ENCODE data around the gene ADK. TPM values are rescaled to one million over a fixed set of nuclear protein-coding genes. Genes with fewer than 3 reads are reported as not detected.
"Not testable (repeated sequence)": the region's sequence is repeated elsewhere in the genome, so short reads cannot be mapped to it uniquely, and the experiment has no call there.

The ADK gene
- polyA plus RNA-seq, 1 experiment, result 41.9 TPM

GRCh38 chr10:74548676-74549075 lies 397.7 kb downstream of the ADK start:
- H3K4me3 ChIP-seq (ENCODE audit: low read depth, low read length), result no peak overlapping the region
- H3K27ac ChIP-seq (ENCODE audit: low read depth, low read length), result no peak overlapping the region
- no peaks in the 10 kb centered on the region for H3K9me3 ChIP-seq (ENCODE audit: control insufficient read depth, insufficient read depth, low read length)
- H3K27me3 ChIP-seq (ENCODE audit: control insufficient read depth, insufficient read depth, low read length), result no peaks in the 10 kb centered on the region
- POLR2A ChIA-PET, result no interaction called here
- TF ChIP-seq CTCF (IDR thresholded peaks at IDR 0.05; ENCODE audit: low read depth, low read length), result no peak
- CTCF ChIA-PET, result no interaction called here
- no peak for DNase-seq (ENCODE audit: low read depth, low spot score)

DNA sequence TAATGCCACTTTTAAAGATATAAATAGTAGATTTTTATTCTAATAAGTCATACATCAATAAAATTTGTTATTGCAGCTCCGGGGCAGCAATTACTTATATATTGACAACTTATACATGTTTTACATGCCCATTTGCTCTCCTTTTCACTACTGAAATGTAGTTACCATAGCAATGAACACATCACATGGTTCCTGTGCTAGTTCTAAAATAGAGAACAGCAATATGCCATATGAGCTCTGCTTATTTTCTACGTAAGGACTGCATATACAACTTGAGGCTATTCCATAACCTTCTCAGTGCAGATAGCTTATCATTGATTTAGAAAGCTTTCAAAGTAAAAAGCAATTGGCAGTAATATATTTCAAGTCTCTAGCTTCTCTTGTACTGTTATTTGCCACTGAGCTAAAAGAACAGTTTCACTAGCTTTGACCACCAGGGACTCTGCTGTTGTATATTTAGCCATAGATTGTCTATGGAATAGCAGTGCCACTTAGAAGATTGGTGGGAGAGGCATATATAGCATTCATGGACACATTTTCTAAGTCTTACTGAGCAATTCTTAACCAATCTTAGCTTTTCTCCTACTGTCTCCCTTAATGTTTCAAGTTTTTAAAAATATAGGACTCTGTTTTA lies 405.2 kb downstream of the ADK start:
- no peak for TF ChIP-seq CTCF (IDR thresholded peaks at IDR 0.05; ENCODE audit: low read depth, low read length)
- DNase-seq (ENCODE audit: low read depth, low spot score), result no peak
- CTCF ChIA-PET, result no interaction called here
- POLR2A ChIA-PET, result no interaction called here
- Histone ChIP-seq H3K9me3 (ENCODE audit: control insufficient read depth, insufficient read depth, low read length) (no peaks in the 10 kb centered on the region), H3K27me3 (ENCODE audit: control insufficient read depth, insufficient read depth, low read length) (no peaks in the 10 kb centered on the region), H3K27ac (ENCODE audit: low read depth, low read length) (no peak overlapping the region), H3K4me3 (ENCODE audit: low read depth, low read length) (no peak overlapping the region)

DNA sequence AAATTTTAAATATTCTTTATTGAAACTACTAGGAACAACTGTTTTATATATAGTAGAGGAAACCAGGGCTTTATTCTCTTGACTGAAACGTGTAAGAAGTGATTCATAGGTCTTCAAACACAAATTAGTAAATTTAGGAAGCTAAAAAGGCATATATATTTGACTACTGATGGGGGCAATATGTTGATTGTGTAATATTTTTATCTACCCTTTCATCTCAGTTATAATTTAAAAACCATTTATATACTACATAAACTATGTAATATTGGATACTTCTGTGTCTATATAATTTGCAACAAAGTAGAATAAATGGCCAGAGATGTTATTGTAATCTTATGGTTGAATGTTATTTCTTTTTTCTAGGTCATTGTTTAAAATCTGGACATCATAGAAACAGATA lies 406.1 kb downstream of the ADK start:
- no peak for TF ChIP-seq CTCF (IDR thresholded peaks at IDR 0.05; ENCODE audit: low read depth, low read length)
- POLR2A ChIA-PET, result no interaction called here
- no peaks in the 10 kb centered on the region for H3K27me3 ChIP-seq (ENCODE audit: control insufficient read depth, insufficient read depth, low read length)
- DNase-seq (ENCODE audit: low read depth, low spot score), result no peak
- H3K27ac ChIP-seq (ENCODE audit: low read depth, low read length), result no peak overlapping the region
- no peaks in the 10 kb centered on the region for H3K9me3 ChIP-seq (ENCODE audit: control insufficient read depth, insufficient read depth, low read length)
- CTCF ChIA-PET, result no interaction called here
- no peak overlapping the region for H3K4me3 ChIP-seq (ENCODE audit: low read depth, low read length)

GRCh38 chr10:74558403-74558802 lies 407.4 kb downstream of the ADK start:
- ChIA-PET CTCF (no interaction called here), POLR2A (no interaction called here)
- no peak overlapping the region for H3K4me3 ChIP-seq (ENCODE audit: low read depth, low read length)
- DNase-seq (ENCODE audit: low read depth, low spot score), result no peak
- no peaks in the 10 kb centered on the region for H3K9me3 ChIP-seq (ENCODE audit: control insufficient read depth, insufficient read depth, low read length)
- no peaks in the 10 kb centered on the region for H3K27me3 ChIP-seq (ENCODE audit: control insufficient read depth, insufficient read depth, low read length)
- no peak for TF ChIP-seq CTCF (IDR thresholded peaks at IDR 0.05; ENCODE audit: low read depth, low read length)
- no peak overlapping the region for H3K27ac ChIP-seq (ENCODE audit: low read depth, low read length)

- no peaks in the 10 kb centered on the region for H3K9me3 ChIP-seq (ENCODE audit: control insufficient read depth, insufficient read depth, low read length)
- DNase-seq (ENCODE audit: low read depth, low spot score), result no peak
- CTCF ChIA-PET, result no interaction called here
- no peaks in the 10 kb centered on the region for H3K27me3 ChIP-seq (ENCODE audit: control insufficient read depth, insufficient read depth, low read length)
- POLR2A ChIA-PET, result no interaction called here
- H3K27ac ChIP-seq (ENCODE audit: low read depth, low read length), result no peak overlapping the region
- no peak for TF ChIP-seq CTCF (IDR thresholded peaks at IDR 0.05; ENCODE audit: low read depth, low read length)
- no peak overlapping the region for H3K4me3 ChIP-seq (ENCODE audit: low read depth, low read length)
Observed at GRCh38 chr10:74558897-74559296, 407.9 kb downstream of the ADK start.

GRCh38 chr10:74568896-74569295 lies 417.9 kb downstream of the ADK start:
- H3K9me3 ChIP-seq (ENCODE audit: control insufficient read depth, insufficient read depth, low read length); CTCF ChIA-PET; H3K4me3 ChIP-seq (ENCODE audit: low read depth, low read length); H3K27ac ChIP-seq (ENCODE audit: low read depth, low read length); H3K27me3 ChIP-seq (ENCODE audit: control insufficient read depth, insufficient read depth, low read length); DNase-seq (ENCODE audit: low read depth, low spot score); POLR2A ChIA-PET: not testable (repeated sequence)

DNA sequence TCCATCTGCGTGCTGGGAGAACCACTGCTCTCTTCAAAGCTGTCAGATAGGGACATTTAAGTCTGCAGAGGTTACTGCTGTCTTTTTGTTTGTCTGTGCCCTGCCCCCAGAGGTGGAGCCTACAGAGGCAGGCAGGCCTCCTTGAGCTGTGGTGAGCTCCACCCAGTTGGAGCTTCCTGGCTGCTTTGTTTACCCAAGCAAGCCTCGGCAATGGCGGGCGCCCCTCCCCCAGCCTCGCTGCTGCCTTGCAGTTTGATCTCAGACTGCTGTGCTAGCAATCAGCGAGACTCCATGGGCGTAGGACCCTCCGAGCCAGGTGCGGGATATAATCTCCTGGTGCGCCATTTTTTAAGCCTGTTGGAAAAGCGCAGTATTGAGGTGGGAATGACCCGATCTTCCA lies 422.5 kb downstream of the ADK start:
- H3K27ac ChIP-seq (ENCODE audit: low read depth, low read length); CTCF ChIA-PET; DNase-seq (ENCODE audit: low read depth, low spot score); H3K4me3 ChIP-seq (ENCODE audit: low read depth, low read length); H3K27me3 ChIP-seq (ENCODE audit: control insufficient read depth, insufficient read depth, low read length); POLR2A ChIA-PET; H3K9me3 ChIP-seq (ENCODE audit: control insufficient read depth, insufficient read depth, low read length): not testable (repeated sequence)

Data from AG04450 (cell line).